Measurements from ENCODE around the gene ERC1. TPM values are rescaled to one million over a fixed set of nuclear protein-coding genes. Genes with fewer than 3 reads are reported as not detected.

The ERC1 gene
- total RNA-seq, 5 donors from 2014 or later (not counting 1 experiment from before 2014, with no cell fraction given): 41.8 to 68.0 (median 46.5) TPM

GRCh38 chr12:989751-990660, 1.0 kb upstream of the ERC1 start:
- H3K27me3 ChIP-seq (replicated peaks in 1 of 2; ENCODE audit: control insufficient read depth in 2 of 2, extremely low read depth in 1 of 2, insufficient read depth in 2 of 2, low read length in 1 of 2): no peaks in the 10 kb centered on the region
- DNase-seq: peak in 31 of 35 experiments; percentile 19 to 64 (median 39)
- CTCF ChIA-PET: interaction anchor here in 1 of 2 donors (0.5 to 1.0 kb wide), 5 partner anchors 39 to 532 kb away, joined by 3 to 6 read pairs (median 4); partner anchors contain the start of gene RAD52

GRCh38 chr12:991350-992333, 619 bp downstream of the ERC1 start:
- Mint-ChIP-seq H3K27me3 (no peaks in the 10 kb centered on the region), H3K4me1 (peaks cover 44 to 63% (median 49%) of the 10 kb centered on the region in 3 donors), H3K27ac (peak overlapping the region; percentile 96 to 98), H3K9me3 (no peaks in the 10 kb centered on the region), H3K4me3 (peak overlapping the region; percentile 95 to 98 (median 96)), H3K36me3 (no peaks in the 10 kb centered on the region)
- DNase-seq: peak in 17 of 35 experiments; percentile 2 to 52 (median 12)
- CTCF ChIA-PET: interaction anchor here in 1 of 2 donors (0.6 to 1.4 kb wide), 2 partner anchors 42 to 334 kb away, joined by 3 to 9 read pairs; partner anchors contain the start of gene RAD52
- peak overlapping the region; percentile 64 for H3K27ac ChIP-seq (ENCODE audit: low read length)
- H3K4me3 ChIP-seq (ENCODE audit: control insufficient read depth in 1 of 2, extremely low read depth in 1 of 2, low read length in 1 of 2): peak overlapping the region; percentile 61 to 86
- ATAC-seq (replicated peaks in 1 of 4): peak; percentile 25 to 62 (median 58)
- no peaks in the 10 kb centered on the region for H3K27me3 ChIP-seq (replicated peaks in 1 of 2; ENCODE audit: control insufficient read depth in 2 of 2, extremely low read depth in 1 of 2, insufficient read depth in 2 of 2, low read length in 1 of 2)
- POLR2A ChIA-PET: interaction anchor here (0.7 to 1.0 kb wide), 4 partner anchors 20 to 241 kb away, joined by 3 to 6 read pairs (median 4); no protein-coding TSS in a partner anchor
- no peaks in the 10 kb centered on the region for H3K9me3 ChIP-seq
- 0% methylated on average over 11 of the region's 48 CpGs for WGBS (ENCODE audit: insufficient coverage)
- H3K4me1 ChIP-seq (ENCODE audit: control insufficient read depth in 1 of 2, extremely low read depth in 1 of 2, insufficient read depth in 2 of 2, low read length in 2 of 2): peaks cover 17 to 20% of the 10 kb centered on the region in 2 experiments
- no peaks in the 10 kb centered on the region for H3K36me3 ChIP-seq (ENCODE audit: control insufficient read depth in 2 of 2, extremely low read depth in 1 of 2, insufficient read depth in 1 of 2, low read length in 1 of 2)

More at GRCh38 chr12:989751-990660, 1.0 kb upstream of the ERC1 start:
- POLR2A ChIA-PET: interaction anchor here (0.6 to 0.7 kb wide), 2 partner anchors 49 to 432 kb away, joined by 3 to 7 read pairs; no protein-coding TSS in a partner anchor
- peak overlapping the region; percentile 86 to 98 for H3K4me3 ChIP-seq (ENCODE audit: control insufficient read depth in 1 of 2, extremely low read depth in 1 of 2, low read length in 1 of 2)
- H3K36me3 ChIP-seq (ENCODE audit: control insufficient read depth in 2 of 2, extremely low read depth in 1 of 2, insufficient read depth in 1 of 2, low read length in 1 of 2): no peaks in the 10 kb centered on the region
- peak in 3 of 4 experiments; percentile 5 to 19 (median 12) for ATAC-seq (replicated peaks in 1 of 4)
- H3K27ac Mint-ChIP-seq: peak overlapping the region; percentile 66 to 79
- no peaks in the 10 kb centered on the region for H3K9me3 ChIP-seq
- no peaks in the 10 kb centered on the region for H3K36me3 Mint-ChIP-seq
- H3K4me1 Mint-ChIP-seq: peaks cover 37 to 52% (median 39%) of the 10 kb centered on the region in 3 donors
- WGBS (ENCODE audit: insufficient coverage): 9% methylated on average over 35 of the region's 40 CpGs
- peaks cover 17 to 20% of the 10 kb centered on the region in 2 experiments for H3K4me1 ChIP-seq (ENCODE audit: control insufficient read depth in 1 of 2, extremely low read depth in 1 of 2, insufficient read depth in 2 of 2, low read length in 2 of 2)
- peak overlapping the region; percentile 64 for H3K27ac ChIP-seq (ENCODE audit: low read length)
- H3K9me3 Mint-ChIP-seq: no peaks in the 10 kb centered on the region
- no peaks in the 10 kb centered on the region for H3K27me3 Mint-ChIP-seq
- H3K4me3 Mint-ChIP-seq: peak overlapping the region; percentile 73 to 98 (median 87)

- peaks cover 17 to 20% of the 10 kb centered on the region in 2 experiments for H3K4me1 ChIP-seq (ENCODE audit: control insufficient read depth in 1 of 2, extremely low read depth in 1 of 2, insufficient read depth in 2 of 2, low read length in 2 of 2)
- no peaks in the 10 kb centered on the region for H3K36me3 Mint-ChIP-seq
- no peak overlapping the region for H3K4me3 ChIP-seq (ENCODE audit: control insufficient read depth in 1 of 2, extremely low read depth in 1 of 2, low read length in 1 of 2)
- H3K36me3 ChIP-seq (ENCODE audit: control insufficient read depth in 2 of 2, extremely low read depth in 1 of 2, insufficient read depth in 1 of 2, low read length in 1 of 2): no peaks in the 10 kb centered on the region
- no peak overlapping the region for H3K27ac ChIP-seq (ENCODE audit: low read length)
- no peaks in the 10 kb centered on the region for H3K9me3 Mint-ChIP-seq
- peaks cover 51 to 73% (median 56%) of the 10 kb centered on the region in 3 donors for H3K4me1 Mint-ChIP-seq
- ChIA-PET POLR2A (no interaction called here), CTCF (no interaction called here)
- no peaks in the 10 kb centered on the region for H3K9me3 ChIP-seq
- peak overlapping the region; percentile 95 to 98 (median 96) for H3K4me3 Mint-ChIP-seq
- H3K27me3 Mint-ChIP-seq: no peaks in the 10 kb centered on the region
- WGBS (ENCODE audit: insufficient coverage): no CpG with 5 or more reads among the region's 1 CpG
- no peaks in the 10 kb centered on the region for H3K27me3 ChIP-seq (replicated peaks in 1 of 2; ENCODE audit: control insufficient read depth in 2 of 2, extremely low read depth in 1 of 2, insufficient read depth in 2 of 2, low read length in 1 of 2)
- DNase-seq (no peak), ATAC-seq (replicated peaks in 1 of 4) (no peak)
- H3K27ac Mint-ChIP-seq: no peak overlapping the region
Measured at GRCh38 chr12:992647-993046, 1.6 kb downstream of the ERC1 start.

DNA sequence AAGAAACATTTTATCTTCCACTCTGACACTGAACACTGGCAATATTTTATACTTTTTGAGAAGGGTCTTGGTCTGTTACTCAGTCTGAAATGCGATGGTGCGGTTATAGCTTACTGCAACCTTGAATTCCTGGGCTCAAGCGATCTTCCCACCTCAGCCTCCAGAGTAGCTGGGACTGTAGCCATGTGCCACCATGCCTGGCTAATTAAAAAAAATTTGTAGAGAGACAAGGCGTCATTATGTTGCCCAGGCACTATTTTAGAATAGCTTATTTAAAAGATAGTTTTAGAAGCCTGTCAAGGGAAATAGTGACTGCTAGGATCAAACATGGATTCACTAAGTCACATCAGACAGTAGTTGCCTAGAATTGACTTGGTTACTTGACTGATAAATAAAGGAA, 5.9 kb downstream of the ERC1 start:
- Mint-ChIP-seq H3K9me3 (no peaks in the 10 kb centered on the region), H3K36me3 (peaks cover 10% of the 10 kb centered on the region), H3K27me3 (no peaks in the 10 kb centered on the region), H3K27ac (no peak overlapping the region), H3K4me1 (peaks cover 41 to 63% (median 48%) of the 10 kb centered on the region in 3 donors), H3K4me3 (no peak overlapping the region)
- ATAC-seq (replicated peaks in 1 of 4) (no peak), DNase-seq (no peak)
- ChIA-PET CTCF (interaction anchor here in 1 of 2 donors (0.7 kb wide), 1 partner anchor 703 kb away, joined by 3 read pairs; no protein-coding TSS in a partner anchor), POLR2A (interaction anchor here in 1 of 2 donors (0.5 kb wide), 1 partner anchor 87 kb away, joined by 4 read pairs; no protein-coding TSS in a partner anchor)
- WGBS (ENCODE audit: insufficient coverage): 92% methylated on average over 2 of the region's 4 CpGs
- Histone ChIP-seq H3K27me3 (replicated peaks in 1 of 2; ENCODE audit: control insufficient read depth in 2 of 2, extremely low read depth in 1 of 2, insufficient read depth in 2 of 2, low read length in 1 of 2) (no peaks in the 10 kb centered on the region), H3K27ac (ENCODE audit: low read length) (no peak overlapping the region), H3K4me3 (ENCODE audit: control insufficient read depth in 1 of 2, extremely low read depth in 1 of 2, low read length in 1 of 2) (no peak overlapping the region), H3K4me1 (ENCODE audit: control insufficient read depth in 1 of 2, extremely low read depth in 1 of 2, insufficient read depth in 2 of 2, low read length in 2 of 2) (peaks cover 3 to 5% of the 10 kb centered on the region in 2 experiments), H3K36me3 (ENCODE audit: control insufficient read depth in 2 of 2, extremely low read depth in 1 of 2, insufficient read depth in 1 of 2, low read length in 1 of 2) (no peaks in the 10 kb centered on the region), H3K9me3 (no peaks in the 10 kb centered on the region)

GRCh38 chr12:997505-997904, 6.5 kb downstream of the ERC1 start:
- 100% methylated on average over 1 of the region's 1 CpG for WGBS (ENCODE audit: insufficient coverage)
- Histone ChIP-seq H3K9me3 (no peaks in the 10 kb centered on the region), H3K4me1 (ENCODE audit: control insufficient read depth in 1 of 2, extremely low read depth in 1 of 2, insufficient read depth in 2 of 2, low read length in 2 of 2) (peaks cover 0 to 1% of the 10 kb centered on the region in 2 experiments), H3K27ac (ENCODE audit: low read length) (no peak overlapping the region), H3K27me3 (replicated peaks in 1 of 2; ENCODE audit: control insufficient read depth in 2 of 2, extremely low read depth in 1 of 2, insufficient read depth in 2 of 2, low read length in 1 of 2) (no peaks in the 10 kb centered on the region), H3K4me3 (ENCODE audit: control insufficient read depth in 1 of 2, extremely low read depth in 1 of 2, low read length in 1 of 2) (no peak overlapping the region), H3K36me3 (ENCODE audit: control insufficient read depth in 2 of 2, extremely low read depth in 1 of 2, insufficient read depth in 1 of 2, low read length in 1 of 2) (no peaks in the 10 kb centered on the region)
- no peak for ATAC-seq (replicated peaks in 1 of 4)
- peaks cover 13% of the 10 kb centered on the region for H3K36me3 Mint-ChIP-seq
- ChIA-PET POLR2A (interaction anchor here in 1 of 2 donors (0.5 kb wide), 1 partner anchor 87 kb away, joined by 4 read pairs; no protein-coding TSS in a partner anchor), CTCF (interaction anchor here in 1 of 2 donors (0.6 to 0.7 kb wide), 2 partner anchors 22 to 703 kb away, joined by 3 read pairs; no protein-coding TSS in a partner anchor)
- no peaks in the 10 kb centered on the region for H3K9me3 Mint-ChIP-seq
- H3K4me1 Mint-ChIP-seq: peaks cover 35 to 57% (median 41%) of the 10 kb centered on the region in 3 donors
- no peaks in the 10 kb centered on the region for H3K27me3 Mint-ChIP-seq
- DNase-seq: no peak
- H3K4me3 Mint-ChIP-seq: no peak overlapping the region
- H3K27ac Mint-ChIP-seq: no peak overlapping the region

Data from T-cell (primary cell).